Effector memory CD4-positive, alpha-beta T cell (primary cell): ENCODE results near the gene UROC1.

Experiments
- DNase-seq, 3 donors: peaks; one replicate each; pipeline ENCODE4 v3.0.0-alpha.2; 2020
- H3K27ac ChIP-seq: 2 replicates; pipeline ENCODE4 v1.7.0; 2013; ENCODE audit warnings: mild to moderate bottlenecking, low read length, moderate library complexity; ENCODE audit not compliant: insufficient read depth, poor library complexity, severe bottlenecking
- H3K27me3 ChIP-seq: replicated peaks from 2 replicates; pipeline ENCODE4 v1.7.0; 2013; ENCODE audit warnings: mild to moderate bottlenecking, low read length; ENCODE audit not compliant: insufficient read depth, control insufficient read depth, poor library complexity, severe bottlenecking
- H3K36me3 ChIP-seq: 2 replicates; pipeline ENCODE4 v1.7.0; 2013; ENCODE audit warnings: mild to moderate bottlenecking, low read length, moderate library complexity; ENCODE audit not compliant: control insufficient read depth, insufficient read depth
- H3K4me1 ChIP-seq: 2 replicates; pipeline ENCODE4 v1.7.0; 2013; ENCODE audit warnings: low read length, mild to moderate bottlenecking; ENCODE audit not compliant: control insufficient read depth, insufficient read depth, poor library complexity, severe bottlenecking
- H3K4me3 ChIP-seq: 2 replicates; pipeline ENCODE4 v1.7.0; 2013; ENCODE audit warnings: low read length, low read depth, mild to moderate bottlenecking; ENCODE audit not compliant: insufficient read depth, poor library complexity, severe bottlenecking
- H3K9me3 ChIP-seq: 2 replicates; pipeline ENCODE4 v1.7.0; 2013; ENCODE audit warnings: mild to moderate bottlenecking, low read length, moderate library complexity; ENCODE audit not compliant: control insufficient read depth

UROC1 gene

GRCh38 chr3:126516152-126516935 is 1.2 kb downstream of the UROC1 start:
- Histone ChIP-seq H3K27ac (no peak overlapping the region), H3K4me3 (no peak overlapping the region)

DNA sequence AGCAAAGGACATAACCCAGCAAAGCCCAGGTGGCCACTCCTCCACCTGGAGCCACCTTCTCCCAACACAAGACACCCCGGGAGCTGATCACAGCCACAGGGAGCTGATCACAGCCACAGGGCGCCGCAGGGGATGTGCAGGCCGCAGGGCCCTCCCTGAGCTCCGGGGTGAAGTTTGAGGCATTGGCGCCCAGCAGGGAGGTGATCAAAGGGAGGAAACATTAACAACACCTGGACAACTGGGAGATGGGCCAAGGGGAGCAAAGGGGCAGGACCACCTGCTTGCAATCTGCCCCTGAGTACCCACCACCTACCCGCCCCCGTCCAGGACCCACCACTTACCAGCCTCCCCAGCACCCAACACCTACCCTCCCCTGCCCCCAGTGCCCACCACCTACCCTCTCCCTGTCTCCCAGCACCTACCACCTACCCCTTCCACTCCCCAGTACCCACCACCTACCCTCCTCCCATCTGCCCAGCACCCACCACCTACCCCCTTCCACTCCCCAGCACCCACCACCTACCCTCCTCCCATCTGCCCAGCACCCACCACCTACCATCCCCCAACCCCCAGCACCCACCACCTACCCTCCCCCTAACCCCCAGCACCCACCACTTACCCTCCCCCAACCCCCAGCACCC is 2.4 kb downstream of the UROC1 start:
- Histone ChIP-seq H3K36me3 (no peaks in the 10 kb centered on the region), H3K27me3 (no peaks in the 10 kb centered on the region), H3K4me1 (no peaks in the 10 kb centered on the region), H3K27ac (no peak overlapping the region), H3K9me3 (no peaks in the 10 kb centered on the region), H3K4me3 (no peak overlapping the region)
- DNase-seq: no peak

More at GRCh38 chr3:126516152-126516935, 1.2 kb downstream of the UROC1 start:
- H3K4me1 ChIP-seq: no peaks in the 10 kb centered on the region
- no peak for DNase-seq
- no peaks in the 10 kb centered on the region for H3K9me3 ChIP-seq
- H3K27me3 ChIP-seq: no peaks in the 10 kb centered on the region
- no peaks in the 10 kb centered on the region for H3K36me3 ChIP-seq

- no peaks in the 10 kb centered on the region for H3K36me3 ChIP-seq
- no peak for DNase-seq
- H3K27me3 ChIP-seq: no peaks in the 10 kb centered on the region
- no peaks in the 10 kb centered on the region for H3K9me3 ChIP-seq
- H3K27ac ChIP-seq: no peak overlapping the region
- H3K4me1 ChIP-seq: no peaks in the 10 kb centered on the region
- H3K4me3 ChIP-seq: no peak overlapping the region
Observed at GRCh38 chr3:126514161-126514560, 3.4 kb downstream of the UROC1 start.

GRCh38 chr3:126512916-126513650 is 4.5 kb downstream of the UROC1 start:
- Histone ChIP-seq H3K27ac (no peak overlapping the region), H3K27me3 (no peaks in the 10 kb centered on the region), H3K36me3 (no peaks in the 10 kb centered on the region), H3K4me1 (no peaks in the 10 kb centered on the region), H3K9me3 (no peaks in the 10 kb centered on the region), H3K4me3 (no peak overlapping the region)
- no peak for DNase-seq

- Histone ChIP-seq H3K9me3 (no peaks in the 10 kb centered on the region), H3K27ac (no peak overlapping the region), H3K4me1 (no peaks in the 10 kb centered on the region), H3K4me3 (no peak overlapping the region), H3K27me3 (no peaks in the 10 kb centered on the region), H3K36me3 (no peaks in the 10 kb centered on the region)
- DNase-seq: no peak
Observed at GRCh38 chr3:126512026-126512425, 5.5 kb downstream of the UROC1 start.

GRCh38 chr3:126511291-126511690 is 6.3 kb downstream of the UROC1 start:
- no peak for DNase-seq
- Histone ChIP-seq H3K4me1 (no peaks in the 10 kb centered on the region), H3K36me3 (no peaks in the 10 kb centered on the region), H3K4me3 (no peak overlapping the region), H3K9me3 (no peaks in the 10 kb centered on the region), H3K27me3 (no peaks in the 10 kb centered on the region), H3K27ac (no peak overlapping the region)

- H3K27me3 ChIP-seq: no peaks in the 10 kb centered on the region
- H3K36me3 ChIP-seq: no peaks in the 10 kb centered on the region
- H3K27ac ChIP-seq: no peak overlapping the region
- H3K4me3 ChIP-seq: no peak overlapping the region
- no peaks in the 10 kb centered on the region for H3K4me1 ChIP-seq
- DNase-seq: no peak
- no peaks in the 10 kb centered on the region for H3K9me3 ChIP-seq
Observed at GRCh38 chr3:126510308-126510910, 7.2 kb downstream of the UROC1 start.

DNA sequence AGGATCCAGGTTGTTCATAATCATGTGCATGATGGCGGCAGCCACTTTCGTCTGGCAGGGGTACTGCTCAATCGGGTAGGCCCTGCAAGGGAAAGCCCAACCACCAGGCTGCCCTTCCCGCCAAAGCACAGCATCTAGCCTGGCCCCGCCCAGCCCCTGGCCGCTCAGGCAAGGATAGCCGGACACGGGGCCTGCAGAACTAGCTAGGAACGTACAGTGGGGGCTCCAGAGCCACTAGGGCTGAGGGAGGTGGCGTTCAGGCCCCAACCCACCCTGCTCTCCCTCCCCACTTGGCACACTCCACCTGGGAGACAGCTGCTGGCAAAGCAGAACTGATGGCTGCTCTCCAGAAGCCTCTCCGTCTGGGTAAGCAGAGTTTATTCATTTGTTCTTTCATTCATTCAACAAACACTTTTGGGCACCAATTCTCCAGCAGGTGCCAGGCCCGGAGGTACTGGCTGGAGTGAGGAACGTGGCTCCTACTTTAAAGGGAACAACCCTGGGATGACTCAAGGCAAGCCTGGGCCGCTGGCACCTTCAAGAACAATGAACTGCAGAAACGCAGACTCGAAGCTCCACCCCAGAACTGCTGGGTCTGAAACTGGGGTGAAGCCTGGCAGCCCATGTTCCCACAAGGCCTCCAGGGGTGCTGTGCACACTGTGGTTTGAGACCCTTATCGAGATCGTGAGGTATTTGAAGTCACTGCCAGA is 7.8 kb downstream of the UROC1 start:
- Histone ChIP-seq H3K4me3 (no peak overlapping the region), H3K36me3 (no peaks in the 10 kb centered on the region), H3K27ac (no peak overlapping the region), H3K27me3 (no peaks in the 10 kb centered on the region), H3K4me1 (no peaks in the 10 kb centered on the region), H3K9me3 (no peaks in the 10 kb centered on the region)
- no peak for DNase-seq

DNA sequence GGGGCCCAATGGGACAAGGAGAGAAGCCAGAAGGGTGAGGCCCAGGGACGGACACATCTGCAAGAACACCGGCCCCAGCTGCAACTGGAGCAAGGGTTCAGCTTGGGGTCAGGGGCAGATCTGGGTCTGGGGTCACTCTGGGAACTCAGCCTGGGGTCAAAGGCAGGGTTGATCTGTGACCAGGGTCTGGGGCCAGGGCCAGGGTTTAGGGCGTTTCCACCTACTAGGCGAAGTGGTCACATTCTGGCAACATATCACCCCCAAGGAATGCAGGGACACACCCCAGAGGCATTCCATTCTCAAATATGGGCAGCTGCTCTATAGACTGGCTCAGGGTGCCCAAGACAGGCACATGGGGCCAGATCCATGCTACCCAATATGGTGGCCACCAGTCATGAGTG is 9.0 kb downstream of the UROC1 start:
- Histone ChIP-seq H3K4me1 (no peaks in the 10 kb centered on the region), H3K27ac (no peak overlapping the region), H3K4me3 (no peak overlapping the region), H3K9me3 (no peaks in the 10 kb centered on the region), H3K27me3 (no peaks in the 10 kb centered on the region), H3K36me3 (no peaks in the 10 kb centered on the region)
- no peak for DNase-seq
